Islet precursor cell (in vitro differentiated cells): ENCODE measurements around the gene ASCL3.
"Not testable (repeated sequence)": the region's sequence is repeated elsewhere in the genome, so short reads cannot be mapped to it uniquely, and the experiment has no call there.

ENCODE experiments used
- DNase-seq: peaks from one replicate; pipeline ENCODE4 v3.0.0-alpha.2; 2018

ASCL3 gene, protein sequence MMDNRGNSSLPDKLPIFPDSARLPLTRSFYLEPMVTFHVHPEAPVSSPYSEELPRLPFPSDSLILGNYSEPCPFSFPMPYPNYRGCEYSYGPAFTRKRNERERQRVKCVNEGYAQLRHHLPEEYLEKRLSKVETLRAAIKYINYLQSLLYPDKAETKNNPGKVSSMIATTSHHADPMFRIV

DNA sequence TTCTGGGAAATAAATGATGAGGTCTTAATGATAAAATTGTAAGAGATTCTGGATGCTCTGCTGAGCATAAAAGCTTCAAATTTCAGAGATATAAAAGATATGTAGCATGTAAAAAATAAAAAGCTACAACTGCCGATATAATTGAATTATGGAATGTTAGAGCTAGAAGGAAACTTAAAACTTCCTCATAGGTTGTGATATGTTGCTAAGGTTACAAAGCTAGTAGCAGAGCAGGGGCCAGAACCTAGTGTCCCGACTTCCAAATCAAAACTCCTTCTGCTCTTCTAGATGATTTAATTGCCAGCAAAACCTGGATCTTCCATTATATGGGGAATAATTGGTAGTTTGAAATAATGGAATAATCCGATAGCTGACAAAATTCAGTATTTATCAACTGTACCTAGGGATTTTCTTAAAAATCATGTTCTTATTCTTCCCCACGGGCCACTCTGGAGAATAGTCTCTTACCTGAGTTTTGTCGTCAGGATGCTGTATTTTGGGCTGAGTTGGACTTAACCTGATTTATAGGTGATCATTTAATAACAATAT is at the start of gene ASCL3:
Gene ASCL3, minus strand, starts transcription at position 499 of the 549 bp plus-strand sequence. CDS start 4,855 bp downstream, outside the sequence.
- no peak for DNase-seq

DNA sequence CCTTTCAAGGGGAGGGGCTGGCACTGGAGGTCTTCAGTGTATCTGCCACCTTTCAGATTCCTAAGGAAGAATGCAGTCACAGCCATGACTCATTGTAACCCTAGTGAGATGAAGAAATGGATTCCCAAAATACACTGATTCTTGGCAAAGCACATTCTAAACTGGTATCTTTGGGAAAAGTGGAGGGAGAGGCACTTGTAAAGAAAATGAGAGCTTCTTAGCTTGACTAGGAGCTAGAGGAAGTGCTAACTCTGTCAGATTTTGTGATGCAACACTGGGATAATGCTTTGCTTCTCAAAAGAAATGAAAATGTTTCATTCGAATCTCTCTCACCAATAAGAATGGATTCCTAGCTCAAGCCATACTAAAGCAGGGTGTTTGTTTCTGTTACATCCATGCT is 46.6 kb upstream of the ASCL3 start:
- DNase-seq = no peak

DNA sequence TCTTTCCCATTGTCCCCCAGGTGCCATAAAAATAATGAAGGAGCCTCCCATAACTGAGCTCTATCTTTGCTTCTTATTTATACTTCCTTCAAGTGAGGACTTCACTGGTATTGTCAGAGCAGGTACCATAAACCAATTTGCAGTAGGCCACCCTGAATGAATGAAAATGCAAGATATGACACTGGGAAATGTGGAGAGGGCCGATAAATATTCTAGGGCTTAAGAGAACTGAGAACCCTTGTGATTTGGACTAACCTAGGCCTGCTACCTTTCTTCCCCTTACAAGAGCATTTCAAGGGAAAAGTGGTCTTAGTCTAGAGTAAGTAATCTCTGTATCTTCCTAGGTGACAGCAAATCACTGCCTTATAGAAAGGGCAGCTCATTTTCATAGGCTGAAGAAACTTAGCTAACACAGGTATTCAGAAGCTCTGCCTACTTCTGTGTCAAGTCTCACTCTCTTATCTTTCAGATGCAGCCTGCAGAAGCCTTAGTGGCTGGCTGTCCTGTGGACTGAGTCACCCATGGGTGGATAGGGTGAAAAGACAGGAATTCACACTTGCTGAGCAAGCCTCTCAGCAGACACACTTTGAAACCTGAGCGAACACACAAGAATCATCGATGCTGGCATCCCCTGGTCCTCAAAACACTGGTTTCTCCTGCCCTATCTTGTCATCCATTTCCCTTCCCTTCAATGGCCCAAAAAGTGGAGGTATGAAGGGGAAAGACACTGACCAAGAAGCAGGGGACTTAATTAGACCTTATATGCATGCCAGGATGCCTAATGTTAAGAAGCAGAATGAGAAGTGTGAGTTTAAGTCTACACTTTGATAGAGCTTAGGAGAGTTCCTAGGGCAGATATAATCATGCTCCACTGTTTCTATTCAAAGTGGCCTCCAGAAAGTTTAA is 45.8 kb upstream of the ASCL3 start:
- DNase-seq = peak; percentile 64

DNA sequence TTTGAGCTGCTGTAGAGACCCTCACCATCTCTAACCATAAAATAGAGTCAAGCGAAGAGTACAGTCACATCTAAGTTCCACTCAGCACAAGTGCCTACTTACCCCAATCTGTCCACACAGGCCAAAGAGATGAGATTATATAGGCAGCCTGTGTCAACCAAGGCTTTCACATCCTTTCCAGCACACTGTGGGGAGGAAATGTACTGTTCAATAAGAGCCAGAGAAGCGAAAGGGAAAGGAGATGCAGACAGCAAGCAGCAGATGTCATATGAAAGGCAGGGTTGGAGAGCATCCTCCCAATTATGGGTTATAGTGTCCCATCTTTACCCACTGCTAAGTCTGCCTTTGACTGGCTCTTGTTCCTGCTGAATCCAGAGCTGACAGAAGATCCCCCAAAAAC is 44.6 kb upstream of the ASCL3 start:
- no peak for DNase-seq

DNA sequence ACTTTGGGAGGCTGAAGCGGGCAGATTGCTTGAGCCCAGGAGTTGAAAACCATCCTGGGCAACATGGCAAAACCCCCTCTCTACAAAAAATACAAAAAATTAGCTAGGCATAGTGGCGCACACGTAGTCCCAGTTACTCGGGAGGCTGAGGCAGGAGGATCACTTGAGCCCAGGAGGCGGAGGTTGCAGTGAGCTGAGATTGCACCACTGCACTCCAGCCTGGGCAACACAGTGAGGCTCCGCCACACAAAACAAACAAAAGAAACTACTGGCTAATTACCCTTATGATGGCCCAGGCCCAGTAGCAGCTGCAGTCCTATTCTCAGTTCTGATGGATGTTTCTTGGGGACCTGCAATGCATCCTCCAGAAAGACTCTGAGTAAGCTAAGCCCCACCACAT is 44.0 kb upstream of the ASCL3 start:
- DNase-seq = not testable (repeated sequence)

DNA sequence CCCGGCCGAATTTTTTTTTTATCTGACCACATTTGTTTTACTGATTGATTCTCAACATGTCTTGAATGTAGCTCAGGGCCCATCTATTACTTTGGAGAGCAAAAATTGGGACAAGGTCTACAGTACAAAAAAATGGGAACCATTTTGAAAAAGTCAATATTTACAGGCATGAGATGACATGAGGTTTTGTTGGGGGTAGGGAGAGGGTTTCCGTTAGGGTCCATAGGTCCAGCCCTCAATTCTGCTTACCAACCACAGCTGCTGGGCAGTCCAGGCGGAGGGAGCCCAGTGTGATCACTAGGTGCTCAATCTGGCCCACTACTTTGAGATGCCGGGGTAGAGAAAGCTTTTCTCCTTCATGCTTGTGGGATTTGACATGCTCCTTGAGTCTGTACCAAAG is 42.6 kb upstream of the ASCL3 start:
- DNase-seq = no peak

DNA sequence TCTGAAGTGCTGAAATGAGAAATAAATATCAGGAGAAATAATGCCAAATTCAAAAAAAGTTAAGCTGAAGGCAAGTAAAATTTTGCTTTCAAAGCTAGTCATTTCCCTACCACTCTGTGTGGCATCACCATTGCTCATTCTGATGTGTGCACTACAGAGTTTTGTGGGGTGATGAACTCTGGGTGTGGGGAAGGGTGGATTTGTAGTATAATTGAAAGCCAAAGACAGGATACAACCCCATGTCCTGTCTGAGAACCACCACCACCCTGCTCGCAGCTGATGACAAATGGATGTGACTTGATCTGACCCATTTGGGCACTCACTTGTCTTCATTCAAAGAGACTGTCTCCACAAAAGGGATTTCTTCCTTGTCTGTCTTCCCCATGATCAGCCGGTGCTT is 40.7 kb upstream of the ASCL3 start:
- DNase-seq = no peak

DNA sequence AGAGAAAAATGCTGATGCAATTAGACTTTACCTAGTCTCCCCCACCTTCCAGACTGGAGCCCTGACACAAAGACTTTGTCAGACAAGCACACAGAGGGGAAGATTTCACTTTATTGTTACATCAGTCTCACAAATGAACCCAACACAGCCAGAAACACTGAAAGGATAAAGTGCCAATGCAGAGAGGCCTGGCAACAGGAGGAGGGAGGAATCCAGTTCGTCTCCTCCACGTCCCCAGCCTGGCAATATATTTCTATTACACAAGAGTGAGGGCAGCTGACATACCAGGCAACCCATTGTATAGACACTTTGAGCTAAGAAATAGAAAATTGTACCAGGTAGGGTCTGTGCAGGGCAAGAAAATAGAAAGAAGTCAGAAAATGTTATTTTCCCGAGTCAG is 37.7 kb upstream of the ASCL3 start:
- no peak for DNase-seq

DNA sequence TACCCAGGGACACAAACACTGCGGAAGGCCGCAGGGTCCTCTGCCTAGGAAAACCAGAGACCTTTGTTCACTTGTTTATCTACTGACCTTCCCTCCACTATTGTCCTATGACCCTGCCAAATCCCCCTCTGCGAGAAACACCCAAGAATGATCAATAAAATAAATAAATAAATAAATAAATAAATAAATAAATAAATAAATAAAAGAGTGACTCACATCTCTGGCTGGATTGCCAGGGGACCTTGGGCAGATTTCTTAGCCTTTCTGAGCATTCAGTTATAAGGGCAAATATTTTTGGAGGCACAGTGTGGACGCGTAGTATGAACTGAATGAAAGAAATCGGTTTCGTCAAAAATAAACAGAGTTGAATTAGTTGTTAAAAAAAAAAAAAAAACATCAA is 36.5 kb upstream of the ASCL3 start:
- not testable (repeated sequence) for DNase-seq

DNA sequence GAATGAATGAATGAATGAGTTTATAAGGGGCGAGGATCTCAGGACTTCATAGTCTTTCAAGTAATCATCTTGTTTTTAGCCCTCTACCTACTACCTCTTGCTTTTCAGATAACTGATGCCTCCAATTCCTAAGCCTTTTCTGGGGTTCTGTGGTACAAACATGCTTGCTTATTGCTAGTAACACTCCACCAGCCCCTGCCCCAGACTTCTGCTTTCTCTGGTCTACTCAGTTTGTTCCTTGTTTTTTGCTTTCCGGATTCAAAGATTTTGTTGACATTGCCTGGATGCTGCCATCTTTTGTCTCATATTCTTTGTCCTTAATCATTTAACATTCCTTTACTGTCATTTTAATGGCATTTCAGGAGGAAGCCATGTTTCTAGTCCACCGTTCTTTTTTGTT is 30.3 kb upstream of the ASCL3 start:
- DNase-seq = no peak

DNA sequence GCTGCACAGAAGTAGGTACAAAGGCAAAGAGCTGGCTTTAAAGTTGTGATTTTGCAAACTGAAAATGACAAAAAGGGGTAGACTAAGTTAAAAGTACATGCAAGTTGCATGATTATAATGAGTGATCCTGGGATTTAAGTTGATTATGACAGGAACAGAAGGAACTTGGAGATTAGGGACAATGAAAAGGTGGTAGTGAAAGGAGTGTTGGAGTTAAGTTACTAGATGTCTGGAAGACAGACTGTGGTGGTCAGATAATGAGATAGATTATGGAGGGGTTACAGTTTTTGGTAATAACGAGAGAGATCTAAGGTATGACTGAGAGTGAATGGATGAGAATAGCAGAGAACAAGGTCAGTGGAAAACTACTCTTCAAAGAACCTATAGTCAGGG is 29.1 kb upstream of the ASCL3 start:
- no peak for DNase-seq

DNA sequence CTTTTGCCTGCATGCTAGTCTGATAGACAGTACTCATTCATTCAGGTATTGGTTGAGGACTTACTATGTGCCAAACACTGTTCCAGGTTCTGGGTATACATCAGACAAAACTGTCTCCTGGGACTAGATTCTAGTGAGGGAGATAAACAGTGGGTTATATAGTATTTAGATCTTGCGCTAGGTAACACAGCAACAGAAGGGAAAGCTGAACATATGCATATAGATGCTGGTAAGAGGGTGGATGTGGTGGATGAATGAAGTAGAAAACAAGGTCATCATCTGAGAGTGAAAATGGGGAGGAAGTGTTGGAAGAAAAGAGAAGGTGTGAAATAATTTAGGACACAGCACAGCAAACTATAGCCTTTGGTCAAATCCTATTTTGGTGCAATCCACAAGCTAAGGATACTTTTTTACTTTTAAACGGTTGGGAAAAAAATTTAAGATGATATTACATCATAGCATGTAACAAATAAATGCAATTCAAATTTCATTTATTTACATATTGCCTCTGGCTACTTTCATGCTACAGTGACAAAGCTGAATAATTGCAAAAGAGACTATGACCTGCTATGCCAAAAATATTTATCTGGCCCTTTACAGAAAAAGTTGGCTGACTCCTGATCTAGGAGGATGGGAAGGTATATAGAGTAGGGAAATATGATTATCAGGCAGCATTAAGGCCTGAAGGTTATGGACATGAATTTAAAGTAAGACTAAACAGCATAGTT is 28.5 kb upstream of the ASCL3 start:
- no peak for DNase-seq

DNA sequence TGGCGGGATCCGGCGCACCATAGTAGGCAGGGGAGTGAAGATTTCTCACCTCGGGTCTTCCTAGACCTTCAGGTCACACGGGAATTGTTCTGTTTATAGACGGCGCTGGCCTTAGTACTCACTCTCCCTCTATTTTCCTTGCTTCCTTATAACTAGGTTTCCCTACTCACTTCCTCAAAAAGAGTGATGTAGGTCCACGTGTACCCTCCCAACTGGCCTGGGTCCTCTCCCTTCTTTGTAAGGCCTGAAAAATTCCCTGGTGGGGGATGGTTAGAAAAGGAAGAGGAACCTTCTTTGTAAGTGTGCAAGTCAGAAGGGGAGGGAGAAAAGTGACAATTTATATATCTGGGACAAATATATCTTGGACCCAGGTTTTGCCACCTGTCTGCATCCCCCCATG is 24.4 kb upstream of the ASCL3 start:
- no peak for DNase-seq

DNA sequence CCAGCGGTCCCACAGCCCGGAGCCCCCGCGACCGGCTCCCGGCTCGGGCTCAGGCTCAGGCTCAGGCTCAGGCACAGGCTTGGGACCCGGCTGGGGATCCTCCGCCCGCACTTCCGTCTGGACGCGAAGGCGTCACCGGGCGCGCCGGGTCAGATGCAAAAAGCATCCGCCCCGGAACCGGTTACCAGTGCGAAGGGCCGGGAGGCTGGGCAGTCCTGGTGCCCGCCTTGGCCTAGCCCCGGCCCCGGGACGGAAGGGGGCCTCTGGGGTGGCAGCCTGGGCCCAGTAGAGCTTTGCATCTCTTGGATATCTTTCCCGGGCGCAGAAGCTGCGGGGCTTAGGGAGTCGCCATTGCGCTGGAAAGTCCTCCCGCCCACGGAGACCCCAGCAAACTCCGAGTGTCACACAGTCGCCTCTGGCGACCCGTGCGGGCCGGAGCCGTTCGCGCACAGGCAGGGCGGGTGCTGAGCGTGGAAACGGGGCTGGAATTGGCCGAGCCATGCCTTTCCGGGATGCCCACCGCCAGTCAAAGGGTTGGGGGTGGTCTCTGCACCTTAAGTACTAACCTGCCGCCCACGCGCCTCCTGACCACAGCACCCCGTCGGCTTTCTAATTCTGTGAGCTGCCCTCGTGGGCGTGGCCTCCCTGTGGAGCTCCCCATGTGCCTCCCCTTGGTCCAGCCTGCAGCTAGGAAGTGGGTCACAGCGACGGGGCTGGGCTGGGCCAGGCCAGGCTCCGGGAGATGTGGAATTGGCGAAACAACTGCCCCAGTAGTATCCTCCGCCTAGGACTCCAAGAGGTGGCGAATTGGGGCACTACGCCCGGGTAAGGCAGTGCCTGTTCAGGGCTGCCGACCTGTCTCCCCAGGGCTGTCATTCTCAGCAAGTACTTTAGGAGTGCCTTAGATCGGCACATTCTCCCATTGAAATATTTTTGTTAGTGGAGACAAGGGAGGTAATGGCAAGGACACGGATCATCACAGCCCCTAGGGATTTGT is 21.8 kb upstream of the ASCL3 start, which contains the start of gene TMEM9B:
Gene TMEM9B, minus strand, starts transcription at position 119 of the 997 bp plus-strand sequence. CDS start 129 bp downstream, outside the sequence.
- peak; percentile 94 for DNase-seq

DNA sequence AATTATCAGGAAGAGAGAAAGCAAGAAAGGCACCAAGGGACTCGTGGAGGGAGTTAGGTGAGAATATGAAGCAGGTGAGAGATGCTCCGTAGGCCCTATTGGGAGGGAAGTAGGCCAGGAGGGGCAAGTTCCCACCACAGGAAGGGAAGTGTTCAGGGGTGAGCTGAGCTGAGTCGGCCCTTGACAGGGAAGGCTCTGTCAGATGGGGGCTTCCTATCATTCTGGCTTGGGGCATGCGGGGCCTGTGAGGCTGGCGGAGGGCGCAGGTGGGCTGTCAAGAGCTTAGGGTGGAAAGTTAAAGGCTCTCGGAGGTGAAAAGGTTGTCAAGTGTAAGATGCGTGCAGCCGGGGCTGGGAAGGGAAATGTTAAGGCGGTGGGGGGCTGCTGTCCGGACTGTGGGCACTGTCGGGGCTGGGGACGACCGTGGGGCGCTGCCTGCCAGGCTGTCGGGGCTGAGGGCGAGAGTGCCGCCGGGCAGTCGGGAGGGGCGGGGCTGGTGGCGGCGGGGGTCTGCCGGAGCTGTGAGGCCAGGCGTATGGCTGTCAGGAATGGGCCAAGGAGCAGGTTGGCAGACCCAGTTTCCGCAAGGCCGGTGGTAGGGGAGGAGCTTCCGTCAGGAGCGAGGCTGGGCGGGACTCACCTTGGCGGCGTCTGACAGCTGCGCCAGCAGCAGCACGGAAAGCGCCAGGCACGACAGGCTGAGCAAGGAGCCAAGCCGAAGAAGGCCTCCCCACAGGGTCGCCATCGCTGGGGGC is 20.9 kb upstream of the ASCL3 start:
- peak; percentile 92 for DNase-seq

DNA sequence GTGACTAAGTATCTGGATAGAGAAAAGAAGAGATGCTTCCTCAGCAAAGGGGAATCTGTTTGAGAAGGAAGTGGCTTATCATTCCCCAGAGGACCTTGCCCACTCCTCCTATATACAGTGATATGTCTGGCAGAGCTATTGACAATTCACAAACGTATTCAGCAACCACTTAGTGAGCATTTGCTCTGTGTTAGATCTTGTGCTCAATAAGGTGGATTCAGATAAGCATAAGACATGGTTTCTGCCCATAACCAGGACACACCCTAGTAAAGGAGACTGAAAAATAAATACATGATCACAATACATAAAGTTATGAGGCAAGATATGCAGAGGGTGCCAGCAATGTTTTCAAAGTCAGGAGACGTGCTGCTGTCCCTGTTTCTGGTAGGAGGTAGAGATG is 20.0 kb upstream of the ASCL3 start:
- no peak for DNase-seq

DNA sequence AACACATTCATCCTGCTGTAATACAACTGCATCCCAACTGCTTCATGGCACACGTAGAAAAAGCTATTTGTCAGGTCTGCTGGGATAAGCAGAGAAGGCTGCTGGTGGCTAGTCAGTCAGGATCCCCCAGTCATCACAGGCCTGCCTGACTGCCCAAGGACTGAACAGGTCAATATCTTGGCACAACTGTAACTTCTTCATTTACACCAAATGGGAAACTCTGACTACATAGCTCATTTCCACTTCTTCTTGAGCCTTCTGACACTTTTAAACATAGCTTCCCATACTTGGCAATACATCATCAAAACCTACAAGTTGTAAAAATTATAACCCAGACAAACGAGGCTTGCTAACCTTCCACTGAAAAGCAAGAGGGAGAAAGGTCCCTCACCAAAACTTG is 18.6 kb upstream of the ASCL3 start:
- no peak for DNase-seq

DNA sequence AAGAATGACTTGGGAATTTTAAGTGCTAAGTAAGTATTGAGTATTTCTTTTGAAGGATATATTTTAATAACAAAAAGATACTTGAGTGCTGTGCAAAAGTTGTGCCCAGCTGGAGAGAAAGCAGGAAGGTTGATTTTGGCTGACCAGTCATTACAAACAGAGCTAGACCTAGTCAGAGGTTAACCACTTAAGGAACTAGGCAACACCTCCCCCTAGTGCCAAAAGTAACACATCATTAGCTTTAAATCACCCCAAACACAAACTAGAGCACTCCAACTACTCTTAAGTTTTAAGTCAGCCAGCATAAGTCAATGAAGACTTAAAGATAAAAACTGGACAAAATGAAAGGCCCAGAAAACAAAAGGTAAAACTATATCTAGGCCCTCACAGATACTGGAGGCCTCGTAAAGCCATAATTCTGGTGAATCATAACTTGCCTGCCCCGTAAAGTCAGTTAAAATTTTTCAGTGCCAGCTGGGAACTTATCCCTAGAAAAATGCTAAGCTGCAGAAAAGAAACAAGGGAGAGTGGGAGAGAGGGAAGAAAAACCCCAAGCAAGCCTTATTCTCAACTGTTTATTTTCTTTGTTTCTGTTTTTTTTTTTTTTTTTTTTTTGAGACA is 16.8 kb upstream of the ASCL3 start:
- DNase-seq = peak; percentile 57

DNA sequence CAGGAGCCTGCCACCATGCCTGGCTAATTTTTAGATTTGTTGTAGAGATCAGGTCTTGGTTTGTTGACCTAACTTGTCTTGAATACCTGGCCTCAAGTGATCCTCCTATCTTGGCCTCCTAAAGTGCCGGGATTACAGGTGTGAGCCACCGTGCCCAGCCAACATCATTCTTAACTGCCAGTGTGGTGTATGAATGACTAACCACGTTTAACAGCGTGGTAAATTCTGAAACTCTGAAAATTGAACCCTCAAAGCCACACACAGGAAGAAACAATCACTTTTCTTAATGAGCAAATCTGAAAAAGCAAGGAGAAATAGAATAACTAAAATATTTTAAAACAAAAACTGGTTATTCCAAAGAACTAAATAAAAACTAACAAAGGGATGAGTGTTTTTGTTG is 14.0 kb upstream of the ASCL3 start:
- DNase-seq = no peak

DNA sequence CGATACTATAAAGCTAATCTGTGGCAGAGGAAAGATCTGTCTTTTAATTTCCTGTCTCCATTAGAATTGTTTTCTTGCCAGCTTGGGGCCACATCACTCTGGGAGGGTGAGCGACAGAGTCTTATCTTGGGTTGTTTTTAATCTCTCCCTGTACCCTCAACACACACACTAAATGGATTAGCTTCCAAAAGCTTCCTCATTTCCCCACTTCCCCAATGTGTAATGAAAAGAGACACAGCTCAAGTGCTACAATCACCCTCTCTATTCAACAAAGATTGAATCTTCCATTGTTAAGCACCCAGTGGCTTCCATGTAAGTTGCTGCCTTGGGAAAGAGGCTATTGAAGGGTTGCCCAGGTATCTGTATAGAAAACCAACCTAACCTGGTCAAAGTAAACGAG is 6.1 kb upstream of the ASCL3 start:
- DNase-seq = no peak
